T-helper 2 cell treated with Interferon-gamma antibody and Interleukin-4, amounts not matched to agents 100 ng/mL and 5 ng/mL, for 36 hours (primary cell): Measurements from ENCODE around the gene GNB1L. TPM values are rescaled to one million over a fixed set of nuclear protein-coding genes. Genes with fewer than 3 reads are reported as not detected.

ENCODE experiments used
- intact Hi-C: fragments of 100-400 bp; cut with micrococcal nuclease; formaldehyde crosslinking; loops from one replicate; pipeline ENCODE4 v1.15.1; 2023
- total RNA-seq: library from RNA; stranded (reverse); gene quantifications from 2 replicates; pipeline ENCODE4 v1.2.3, GENCODE V29; 2022

Gene GNB1L
- total RNA-seq, 1 donor from 2014 or later: 9.6 TPM

DNA sequence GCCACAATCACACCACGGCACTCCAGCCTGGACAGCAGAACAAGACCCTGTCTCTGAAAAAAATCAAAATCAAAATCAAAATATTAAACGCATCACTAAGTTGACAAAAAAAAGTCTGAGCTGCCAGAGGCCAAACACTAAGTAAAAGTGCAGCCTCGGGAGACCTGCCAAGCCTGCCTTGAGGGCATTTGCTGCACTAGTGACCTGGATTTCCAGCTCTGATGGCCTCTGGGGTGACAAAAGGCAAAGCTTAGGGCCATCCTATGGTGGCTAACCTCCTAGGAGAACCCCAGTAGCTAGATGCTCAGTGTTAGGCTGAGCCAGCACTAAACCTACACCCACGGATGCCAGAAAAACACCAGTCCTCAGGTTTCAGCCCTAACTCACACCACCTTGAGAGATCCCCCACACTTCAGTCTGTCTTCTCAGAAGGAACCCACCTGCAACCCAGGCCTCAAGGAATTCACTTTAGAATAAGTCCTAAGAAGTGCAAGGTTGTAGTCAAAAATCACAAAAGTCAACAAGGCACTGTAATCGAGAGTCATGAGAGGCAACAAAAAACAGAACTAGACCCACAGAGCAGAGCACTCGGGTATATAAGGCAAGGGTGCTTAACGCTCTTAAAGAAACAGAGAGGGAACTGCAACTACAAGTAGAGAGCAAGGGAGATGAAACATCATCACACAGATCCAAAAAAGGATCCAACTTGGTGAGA lies 28.6 kb downstream of the GNB1L start:
- intact Hi-C loops: no loop called here

GRCh38 chr22:19824926-19825339 lies 29.7 kb downstream of the GNB1L start:
- intact Hi-C loops: no loop called here

GRCh38 chr22:19824212-19824925 lies 30.3 kb downstream of the GNB1L start:
- intact Hi-C loops: no loop called here

DNA sequence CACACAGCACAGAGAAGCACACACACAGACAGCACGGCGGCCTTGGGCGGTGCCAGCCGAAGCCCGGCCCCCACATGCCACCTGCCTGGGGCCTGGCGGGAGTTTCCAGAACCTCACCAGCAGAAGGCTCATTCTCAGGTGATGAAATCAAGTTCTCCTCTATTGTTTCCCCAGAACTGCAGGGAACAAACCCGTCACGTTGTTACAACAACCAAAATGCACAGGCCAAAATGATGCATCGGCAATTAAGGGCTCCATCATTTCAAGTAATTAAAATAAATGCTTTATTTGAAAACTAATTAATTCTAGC lies 30.8 kb downstream of the GNB1L start:
- intact Hi-C loops: no loop called here

GRCh38 chr22:19823191-19823901 lies 31.3 kb downstream of the GNB1L start:
- intact Hi-C loops: no loop called here

DNA sequence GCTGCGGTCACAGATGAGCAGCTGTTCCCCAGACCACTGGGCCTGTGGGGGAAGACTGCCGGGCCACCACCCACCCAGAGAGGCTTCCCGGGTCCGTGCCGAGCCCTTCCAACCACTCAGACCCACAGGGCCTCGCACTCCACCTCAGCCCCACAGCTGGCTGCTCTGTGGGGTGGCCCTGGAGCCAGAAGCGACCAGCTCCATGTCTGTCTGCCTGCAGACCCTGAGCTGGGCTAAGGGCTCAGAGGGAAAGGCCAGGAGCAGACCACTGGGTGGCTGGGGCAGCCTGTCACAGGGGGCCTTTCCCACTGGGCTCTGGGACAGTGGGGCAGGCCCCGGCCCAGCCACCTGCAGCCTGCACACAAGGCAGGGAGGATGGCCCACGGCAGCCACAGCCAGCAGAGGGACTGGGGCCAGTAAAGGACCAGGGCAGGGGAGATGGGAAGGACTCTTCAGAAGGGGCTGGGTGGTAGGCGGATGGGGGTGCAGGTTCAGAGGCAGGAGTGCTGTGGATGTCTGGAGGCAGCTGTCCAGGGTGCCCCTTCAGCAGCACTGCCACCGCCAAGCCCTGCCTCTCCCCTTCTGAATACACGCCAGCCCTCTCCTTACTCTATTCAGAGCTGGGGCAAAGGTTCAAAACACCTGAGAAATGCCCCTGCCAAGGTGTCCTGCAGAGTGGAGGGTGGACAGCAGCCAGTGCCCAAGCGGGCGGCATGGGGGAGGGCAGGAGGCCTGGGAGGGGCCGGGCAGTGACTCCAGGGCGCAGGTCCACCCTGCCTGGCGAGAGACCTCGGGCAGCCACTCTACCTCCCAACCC lies 32.2 kb downstream of the GNB1L start:
- intact Hi-C loops: no loop called here

DNA sequence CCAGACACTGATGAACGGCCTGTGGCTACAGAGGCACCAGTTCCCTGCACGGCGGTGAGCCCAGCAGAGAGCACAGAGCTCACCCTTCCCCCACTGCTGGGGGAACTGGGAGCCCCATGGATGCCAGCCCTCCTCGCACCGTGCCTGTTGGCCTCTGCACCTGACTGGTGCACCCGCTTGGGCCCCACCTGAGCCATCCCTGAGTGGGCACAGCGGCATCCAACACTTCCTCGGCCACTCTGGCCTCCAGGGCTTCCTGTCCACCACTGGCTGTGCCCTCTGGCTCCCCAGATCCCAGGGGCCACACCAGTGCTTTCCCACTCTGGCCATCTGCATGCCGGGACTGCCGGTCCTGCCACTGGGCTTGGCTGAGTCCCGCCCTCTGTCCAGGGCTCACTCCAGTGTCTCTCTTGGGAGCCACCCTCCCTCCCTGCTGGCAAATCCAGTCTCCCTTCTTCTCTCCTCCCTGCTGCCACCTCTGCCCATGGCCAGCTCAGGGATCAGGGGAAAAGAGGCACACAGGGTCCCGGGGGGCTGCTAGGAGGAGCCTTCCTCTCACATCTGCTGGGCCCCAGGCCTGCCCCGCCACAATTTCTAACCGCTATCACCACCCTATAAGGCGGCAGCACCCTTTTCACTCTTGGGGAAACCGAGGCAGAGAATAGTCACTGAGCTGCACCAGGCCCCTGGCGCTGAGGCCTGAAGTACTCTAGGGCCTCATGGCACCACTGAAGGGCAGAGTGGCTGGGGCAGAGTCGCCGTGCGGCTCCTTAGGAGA lies 33.0 kb downstream of the GNB1L start:
- intact Hi-C loops: no loop called here

DNA sequence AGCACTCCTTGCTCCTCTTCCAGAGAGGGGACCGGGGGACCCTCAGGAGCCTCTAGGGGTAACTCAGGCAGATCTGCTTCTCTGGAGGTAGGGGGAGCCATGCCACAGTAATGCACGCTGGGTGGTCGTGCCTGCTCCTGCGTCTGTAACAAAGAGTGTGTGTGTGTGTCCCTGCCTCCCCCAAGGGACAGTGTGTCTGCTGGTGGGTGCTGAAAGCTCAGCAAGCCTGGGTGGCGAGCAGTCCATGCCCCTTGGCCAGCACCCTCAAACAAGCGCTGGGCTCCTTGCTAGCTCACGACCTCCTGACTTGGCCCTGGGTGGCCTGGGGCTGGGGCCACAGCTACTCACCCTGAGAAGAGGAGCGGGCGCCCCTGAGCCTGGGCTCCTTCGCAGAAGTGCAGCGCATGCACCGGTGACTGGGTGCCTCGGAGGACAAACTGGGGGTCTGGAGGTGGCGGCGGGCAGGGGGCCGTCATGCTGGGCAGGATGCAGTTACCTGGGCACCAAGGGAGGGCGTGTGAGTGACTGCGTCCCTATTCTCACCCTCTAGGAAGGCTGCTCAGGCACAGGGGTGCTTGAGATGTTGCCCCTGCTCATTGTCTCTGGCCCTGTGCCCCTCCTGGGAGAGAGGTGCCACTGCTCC lies 33.7 kb downstream of the GNB1L start:
- intact Hi-C loops: no loop called here

GRCh38 chr22:19819911-19820879 lies 34.5 kb downstream of the GNB1L start:
- intact Hi-C loops: no loop called here

GRCh38 chr22:19819208-19819910 lies 35.3 kb downstream of the GNB1L start:
- intact Hi-C loops: no loop called here

GRCh38 chr22:19818324-19819207 lies 36.1 kb downstream of the GNB1L start:
- intact Hi-C loops: no loop called here

- intact Hi-C loops: no loop called here
Observed at GRCh38 chr22:19816372-19817119, 38.1 kb downstream of the GNB1L start.

DNA sequence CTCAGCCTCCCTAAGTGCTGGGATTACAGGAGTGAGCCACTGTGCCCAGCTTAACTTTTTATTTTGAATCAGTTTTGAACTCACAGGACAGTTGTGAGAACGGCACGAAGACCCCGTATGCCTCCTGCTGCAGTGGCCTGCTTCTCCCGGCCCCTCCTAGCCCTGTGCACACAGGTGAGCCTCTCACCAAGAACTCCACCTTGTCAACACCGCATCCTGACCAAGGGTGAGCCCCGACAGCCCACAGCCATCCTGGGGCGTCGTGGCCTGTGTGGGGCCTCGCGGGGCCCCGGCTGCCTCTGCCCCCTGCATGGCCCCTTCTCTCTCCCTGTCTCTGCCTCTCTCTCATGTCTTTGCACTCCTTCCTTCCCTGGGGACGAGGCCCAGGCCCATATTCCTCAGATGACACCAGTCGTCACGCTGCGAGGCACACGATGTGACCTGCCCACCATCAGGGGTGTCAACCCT lies 38.8 kb downstream of the GNB1L start:
- intact Hi-C loops: no loop called here

DNA sequence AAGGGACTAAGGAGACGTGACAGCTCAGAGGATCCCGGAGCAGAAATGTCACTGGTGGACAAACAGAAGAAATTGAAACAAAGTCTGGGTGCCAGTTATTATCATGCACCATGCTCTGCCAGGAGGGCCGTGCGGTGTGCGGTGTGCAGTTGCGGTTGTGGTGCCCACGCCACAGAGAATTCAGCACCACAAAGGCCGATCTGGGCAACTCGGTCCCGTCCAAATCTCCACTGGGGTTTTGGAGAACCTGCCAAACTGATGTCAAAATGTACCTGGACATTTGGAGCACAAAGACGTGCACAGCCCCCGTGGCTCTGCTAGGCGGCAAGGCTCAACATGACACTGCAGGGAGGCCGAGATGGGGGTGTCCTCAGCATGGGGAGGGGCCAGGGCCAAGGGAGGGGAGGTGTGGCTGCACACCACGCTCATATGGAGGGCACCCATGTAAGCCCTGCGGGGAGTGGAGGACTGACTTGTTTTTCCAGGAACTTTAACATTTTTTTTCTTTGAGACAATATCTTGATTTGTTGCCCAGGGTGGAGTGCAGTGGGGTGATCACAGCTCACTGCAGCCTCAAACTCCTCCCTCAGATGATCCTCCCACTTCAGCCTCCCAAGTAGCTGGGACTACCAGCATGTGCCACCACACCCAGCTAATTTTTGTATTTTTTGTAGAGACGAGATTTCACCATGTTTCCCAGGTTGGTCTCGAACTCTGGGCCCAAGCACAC lies 39.4 kb downstream of the GNB1L start:
- intact Hi-C loops: no loop called here

- intact Hi-C loops: no loop called here
Observed at GRCh38 chr22:19814428-19814827, 40.2 kb downstream of the GNB1L start.

GRCh38 chr22:19812910-19813309 lies 41.8 kb downstream of the GNB1L start:
- intact Hi-C loops: no loop called here
